GM21447 (cell line): Measurements from ENCODE around the gene USP1.

ENCODE experiments used
- ATAC-seq: cut with Tn5 transposase; IDR thresholded peaks from one replicate; pipeline ENCODE4 v1.9.1; 2021; ENCODE audit not compliant: unreplicated experiment

USP1 gene

GRCh38 chr1:62484824-62485468 lies 48.1 kb downstream of the USP1 start:
- ATAC-seq: no peak

DNA sequence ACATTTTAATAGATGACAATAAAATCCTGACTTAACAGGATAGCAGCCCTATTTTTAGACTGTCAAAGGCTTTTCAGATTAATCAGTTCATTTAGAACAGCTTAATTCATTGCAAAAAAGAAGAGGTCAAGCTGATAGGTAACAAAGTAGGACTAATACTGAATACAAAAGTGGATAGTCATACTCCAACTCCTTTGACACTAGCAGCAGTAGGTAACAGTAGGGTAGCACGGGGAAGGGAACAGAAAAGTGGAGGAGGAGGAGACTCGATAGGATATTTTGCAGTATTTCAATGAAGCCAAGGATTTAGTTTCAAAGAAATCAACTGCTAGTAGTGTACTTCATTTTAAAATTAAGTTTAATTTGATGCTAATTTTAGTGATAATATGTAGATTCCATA lies 51.1 kb downstream of the USP1 start:
- ATAC-seq: no peak

GRCh38 chr1:62492521-62492920 lies 55.7 kb downstream of the USP1 start:
- ATAC-seq: no peak

- ATAC-seq: no peak
Observed at GRCh38 chr1:62493656-62494055, 56.8 kb downstream of the USP1 start.

GRCh38 chr1:62494137-62494536 lies 57.3 kb downstream of the USP1 start:
- ATAC-seq: no peak

DNA sequence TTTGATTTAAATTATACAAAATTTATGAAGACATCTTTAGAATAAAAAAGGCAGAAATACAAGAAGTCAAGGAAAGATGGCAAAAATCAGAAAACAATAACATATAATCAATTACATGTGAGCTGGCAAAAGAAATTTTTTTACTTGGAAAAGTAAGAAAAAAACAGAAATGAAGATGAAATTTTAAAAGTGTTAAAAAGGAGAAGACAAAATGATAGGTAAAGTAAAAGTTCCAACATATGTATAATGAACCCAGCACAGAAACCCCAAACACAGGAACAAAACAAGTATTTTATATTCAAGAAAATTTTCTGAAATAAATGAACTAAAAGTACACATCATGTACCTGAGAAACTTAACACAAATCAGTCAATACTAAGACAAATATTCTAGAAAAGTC lies 63.4 kb downstream of the USP1 start:
- ATAC-seq: no peak
